K562 (cell line): ENCODE results near the gene HS2ST1. TPM values are rescaled to one million over a fixed set of nuclear protein-coding genes. Genes with fewer than 3 reads are reported as not detected.

Experiments used
- ATAC-seq: fragments of 200-7000 bp; cut with Tn5 transposase; 3 replicates; pipeline ENCODE4 v1.9.1; 2020; ENCODE audit warnings: moderate library complexity
- BruUV-seq: library from RNA; stranded (reverse); fragments of 400-500 nt; replicated peaks from 2 replicates; lab custom pipeline; 2021; lab: Mats Ljungman, UMichigan
- CTCF ChIA-PET: fragments of 300-600 bp; formaldehyde crosslinking; extraction: SDS; loops from one replicate; lab custom pipeline; 2021; ENCODE audit warnings: low intra/inter-chr PET ratio; lab: Yijun Ruan, JAX
- POLR2A ChIA-PET: fragments of 300-600, 350-650 bp; sonication (Branson Sonifier 250); formaldehyde crosslinking; extraction: SDS; loops from one replicate; lab custom pipeline; 2021; ENCODE audit warnings: antibody characterized with exemption, inconsistent platforms; lab: Yijun Ruan, JAX
- DNase-seq, 4 experiments: peaks; one replicate each; pipeline versions ENCODE4 v3.0.0 to v3.0.0-alpha.2; 2011 to 2018; ENCODE audit warnings: low spot score in 3 of 4, mixed read lengths in 3 of 4; ENCODE audit errors: extremely low read depth in 1 of 4
- FAIRE-seq: peaks from 2 replicates; lab custom pipeline; 2011; peaks lifted over from hg19 to GRCh38; lab: Jason Lieb, UNC
- H2AFZ ChIP-seq: 2 replicates; pipeline ENCODE4 v1.6.0; 2011; ENCODE audit warnings: low read depth, low read length, control low read depth, inconsistent platforms
- H3K27ac ChIP-seq: fragments of 200-600 bp; 3 replicates; pipeline ENCODE4 v1.8.0; 2011; ENCODE audit warnings: low read depth, mild to moderate bottlenecking, control low read depth, inconsistent platforms, low read length, moderate library complexity, mixed read lengths; ENCODE audit errors: extremely low read depth
- H3K27me3 ChIP-seq, 2 experiments: fragments of 300-600 bp in 1 of 2; 2 replicates in 1 of 2; 3 replicates in 1 of 2; pipeline versions ENCODE4 v1.6.0 to v1.8.0; 2011; ENCODE audit warnings: inconsistent platforms in 2 of 2, low read length in 2 of 2, mild to moderate bottlenecking in 1 of 2, mixed read lengths in 1 of 2, moderate library complexity in 1 of 2; ENCODE audit not compliant: control insufficient read depth in 2 of 2, insufficient read depth in 2 of 2
- H3K36me3 ChIP-seq: fragments of 300-600 bp; 3 replicates; pipeline ENCODE4 v1.8.0; 2011; ENCODE audit warnings: mild to moderate bottlenecking, low read length, inconsistent platforms; ENCODE audit not compliant: control insufficient read depth, insufficient read depth
- H3K4me1 ChIP-seq, 2 experiments: fragments of 200-600 bp in 1 of 2; replicated peaks in 1 of 2; 2 replicates in 1 of 2; 3 replicates in 1 of 2; pipeline versions ENCODE4 v1.5.1 to v1.8.0; 2011; ENCODE audit warnings: inconsistent platforms in 2 of 2, low read length in 2 of 2, mild to moderate bottlenecking in 1 of 2, mixed read lengths in 1 of 2, moderate library complexity in 1 of 2; ENCODE audit not compliant: control insufficient read depth in 2 of 2, insufficient read depth in 2 of 2
- H3K4me2 ChIP-seq: 2 replicates; pipeline ENCODE4 v1.6.1; 2011; ENCODE audit warnings: low read length, control low read depth, inconsistent platforms, mixed read lengths; ENCODE audit not compliant: insufficient read depth
- H3K4me3 ChIP-seq: fragments of 200-600 bp; sonication (generic), shearing (Covaris generic); 2 replicates; pipeline ENCODE4 v1.5.1; 2016; ENCODE audit warnings: control low read depth, inconsistent platforms
- H3K79me2 ChIP-seq: fragments of 200-600 bp; 3 replicates; pipeline ENCODE4 v1.8.0; 2011; ENCODE audit warnings: low read length, inconsistent platforms; ENCODE audit not compliant: control insufficient read depth, insufficient read depth
- H3K9ac ChIP-seq, 2 experiments: 2 replicates each; pipeline versions ENCODE4 v1.6.0 to v1.6.1; 2011; ENCODE audit warnings: low read depth in 2 of 2, low read length in 2 of 2, control low read depth in 1 of 2, inconsistent platforms in 1 of 2, mild to moderate bottlenecking in 1 of 2, mixed read lengths in 1 of 2; ENCODE audit not compliant: insufficient read depth in 1 of 2
- H3K9me1 ChIP-seq: one replicate; pipeline ENCODE4 v1.6.0; 2011; ENCODE audit warnings: inconsistent platforms, mild to moderate bottlenecking, low read length, moderate library complexity; ENCODE audit not compliant: control insufficient read depth, insufficient read depth
- H3K9me3 ChIP-seq: replicated peaks from 2 replicates; pipeline ENCODE4 v1.5.1; 2011; ENCODE audit warnings: low read depth, low read length, inconsistent platforms; ENCODE audit not compliant: control insufficient read depth, insufficient read depth
- H4K20me1 ChIP-seq: replicated peaks from 2 replicates; pipeline ENCODE4 v1.6.1; 2011; ENCODE audit warnings: low read length, inconsistent platforms, mixed read lengths; ENCODE audit not compliant: control insufficient read depth, insufficient read depth
- CBX8 ChIP-seq: fragments of 200-600 bp; sonication (generic); IDR thresholded peaks from 2 replicates; pipeline ENCODE4 v1.6.1; 2012; ENCODE audit warnings: borderline replicate concordance, mixed run types, low read depth, mild to moderate bottlenecking, moderate library complexity, mixed read lengths, low read length, control low read depth, inconsistent platforms; ENCODE audit not compliant: poor library complexity, severe bottlenecking; ENCODE audit errors: extremely low read depth
- CEBPG ChIP-seq, 3 experiments: fragments of 200-800 bp in 1 of 3; sonication (Bioruptor generic) in 1 of 3; sonication (generic) in 1 of 3; formaldehyde crosslinking in 1 of 3; IDR thresholded peaks in 2 of 3; conservative IDR thresholded peaks in 1 of 3; 2 replicates each; pipeline versions ENCODE4 v1.6.1 to v1.8.0; 2016 to 2022; ENCODE audit warnings: missing compliant biosample characterization in 2 of 3, missing genetic modification characterization in 2 of 3, mild to moderate bottlenecking in 1 of 3, missing genetic modification reagents in 1 of 3
- HNRNPLL ChIP-seq: fragments of 200-400 bp; formaldehyde crosslinking; IDR thresholded peaks from 2 replicates; pipeline ENCODE4 v1.6.1; 2017; ENCODE audit warnings: low read length, low read depth, mild to moderate bottlenecking; ENCODE audit not compliant: poor library complexity, severe bottlenecking
- MED1 ChIP-seq: sonication (generic); formaldehyde crosslinking; IDR thresholded peaks from 2 replicates; pipeline ENCODE4 v1.8.1; 2023; ENCODE audit warnings: missing genetic modification reagents, borderline replicate concordance
- PHB ChIP-seq: fragments of 250-450 bp; sonication (Bioruptor Pico); IDR thresholded peaks from 2 replicates; pipeline ENCODE4 v1.5.0; 2021
- PHF8 ChIP-seq: fragments of 200-600 bp; sonication (generic); IDR thresholded peaks from 2 replicates; pipeline ENCODE4 v1.6.1; 2012; ENCODE audit warnings: mixed run types, mild to moderate bottlenecking, inconsistent platforms, low read length, moderate library complexity, borderline replicate concordance
- ZNF3 ChIP-seq: fragments of 250-450 bp; sonication (Bioruptor Pico); IDR thresholded peaks from 2 replicates; pipeline ENCODE4 v1.5.0; 2021; ENCODE audit warnings: mild to moderate bottlenecking, moderate library complexity
- WGBS: fragments of 100-300 bp; shearing (Covaris generic); methylation state at CpG from one replicate; pipeline ENCODE4 v1.1.6; 2016; ENCODE audit warnings: low coverage, mixed read lengths; ENCODE audit not compliant: insufficient coverage; ENCODE audit errors: missing lambda C conversion rate; 5-methylcytosine and 5-hydroxymethylcytosine counted together
- in situ Hi-C: fragments of 300-500 bp; cut with MboI; formaldehyde crosslinking; loops from 4 replicates; pipeline ENCODE4 v1.15.0; 2018; ENCODE audit warnings: inconsistent platforms, mixed read lengths
- intact Hi-C: fragments of 100-400 bp; cut with micrococcal nuclease; formaldehyde crosslinking; loops from 2 replicates; pipeline ENCODE4 v1.14.2; 2022
- polyA plus RNA-seq, 8 experiments: library from polyadenylated mRNA; depleted of rRNA in 4 of 8; stranded (reverse) in 5 of 8; unstranded in 3 of 8; fragments of >200 nt; fragmentation: Nextera tagmentation in 2 of 8; fragmentation: Illumina TruSeq in 1 of 8; extraction: Ambion mirVana in 2 of 8; extraction: Trizol in 1 of 8; gene quantifications; 2 replicates each; pipeline versions ENCODE4 v1.2.1 to v1.2.3, GENCODE V29; 2011 to 2014; ENCODE audit warnings: inconsistent platforms in 1 of 8, missing spikeins in 1 of 8
- total RNA-seq, 7 experiments: library from RNA; depleted of rRNA in 6 of 7; stranded (reverse); fragments of >200 nt in 6 of 7; fragmentation: Illumina TruSeq in 2 of 7; extraction: Trizol in 2 of 7; gene quantifications; 2 replicates each; pipeline versions ENCODE4 v1.2.1 to v1.2.3, GENCODE V29; 2011 to 2021; ENCODE audit warnings: low replicate concordance in 1 of 7
- TF ChIP-seq, protein P1 (sequence below): IDR thresholded peaks from 2 replicates; pipeline ENCODE4 v1.6.1; 2016; ENCODE audit warnings: missing genetic modification characterization, missing compliant biosample characterization
- TF ChIP-seq, protein P2 (sequence below): fragments of 250-450 bp; sonication (Bioruptor Pico); IDR thresholded peaks from 2 replicates; pipeline ENCODE4 v1.8.0; 2021; ENCODE audit warnings: mild to moderate bottlenecking, moderate library complexity
- TF ChIP-seq, protein P3 (sequence below): fragments of 450-650 bp; IDR thresholded peaks from 2 replicates; pipeline ENCODE4 v1.6.1; 2016; ENCODE audit warnings: mild to moderate bottlenecking

Gene HS2ST1
- total and polyA plus RNA-seq, 9 of the 15 experiments (the other 6 are each of a cell fraction or from before 2014, with no cell fraction given), result 7.7 to 43.3 (median 25.8) TPM

DNA sequence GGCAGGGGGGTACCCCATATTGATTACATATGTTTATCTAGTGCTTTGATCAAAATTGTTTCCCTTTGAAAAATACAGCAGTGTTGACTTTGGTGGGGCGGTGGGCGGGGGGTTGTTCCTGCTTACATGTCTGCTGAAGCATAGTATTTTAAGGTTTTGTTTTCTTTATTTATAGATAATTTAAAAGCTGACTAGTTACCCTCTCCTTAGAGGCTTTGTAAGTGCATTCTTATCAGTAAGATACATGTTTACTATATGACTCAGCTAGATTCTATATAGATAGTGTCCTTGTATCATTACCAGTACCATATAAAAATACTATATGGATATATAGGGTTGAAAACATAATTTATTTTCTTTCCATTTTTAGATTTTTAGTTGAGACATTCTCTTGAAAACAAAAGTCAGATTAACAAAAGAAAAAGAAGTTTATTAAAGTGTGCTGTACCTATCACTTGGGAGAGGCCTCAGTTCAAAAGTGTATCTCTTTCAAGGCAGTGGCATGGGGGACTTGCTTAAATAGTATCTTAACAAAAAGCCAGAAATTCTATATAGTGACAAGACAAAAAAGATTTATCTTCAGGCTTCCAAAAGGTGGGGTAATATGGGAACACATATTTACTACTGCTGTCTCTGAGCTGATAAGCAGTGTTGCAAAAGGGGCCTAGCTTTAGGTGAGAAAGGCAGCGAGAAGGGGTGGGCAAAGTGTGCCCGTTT, 79.0 kb downstream of the HS2ST1 start:
- Histone ChIP-seq H4K20me1 (no peaks in the 10 kb centered on the region), H3K4me2 (peak overlapping the region; percentile 46; the same call in 1 of the 2 replicates), H3K4me3 (no peak overlapping the region; the same call in 1 of the 2 replicates), H2AFZ (no peak overlapping the region), H3K4me1 (peaks cover 15 to 61% of the 10 kb centered on the region in 2 experiments), H3K9me1 (no peaks in the 10 kb centered on the region), H3K9me3 (no peaks in the 10 kb centered on the region), H3K27ac (peak overlapping the region; percentile 77), H3K9ac (peak overlapping the region in 1 of 2 experiments; percentile 48; a peak in 2 of 4 replicates), H3K79me2 (peaks cover 74% of the 10 kb centered on the region), H3K27me3 (no peaks in the 10 kb centered on the region), H3K36me3 (no peaks in the 10 kb centered on the region)
- ATAC-seq (peak; percentile 62), DNase-seq (peak in 2 of 4 experiments; percentile 52 to 79), FAIRE-seq (peak; percentile 49)
- CTCF ChIA-PET, result no interaction called here
- no TSS peak for BruUV-seq
- 3% methylated on average over 4 of the region's 4 CpGs for WGBS
- intact Hi-C loops (loop anchor here (1.0 kb wide), 1 partner anchor 79 kb away; the partner anchor contains the start of genes HS2ST1 and SELENOF), in situ Hi-C loops (no loop called here)
- POLR2A ChIA-PET, result interaction anchor here (0.8 to 1.7 kb wide), 4 partner anchors 25 to 79 kb away, joined by 3 to 4 read pairs (median 3); partner anchors contain the start of genes HS2ST1 and SELENOF
- TF ChIP-seq CEBPG (CRISPR knock-in tag; IDR thresholded peaks at IDR 0.05) (no peak), CEBPG (tag; conservative IDR thresholded peaks at IDR 0.05 in 1 of 2, IDR thresholded peaks at IDR 0.05 in 1 of 2) (peak in 1 of 2 experiments; percentile 36; a peak in 2 of 4 replicates), HNRNPLL (no peak), CBX8 (no peak), PHB (no peak), MED1 (no peak), PHF8 (no peak), ZNF3 (CRISPR knock-in tag) (no peak)
- TF ChIP-seq, protein P1, sequence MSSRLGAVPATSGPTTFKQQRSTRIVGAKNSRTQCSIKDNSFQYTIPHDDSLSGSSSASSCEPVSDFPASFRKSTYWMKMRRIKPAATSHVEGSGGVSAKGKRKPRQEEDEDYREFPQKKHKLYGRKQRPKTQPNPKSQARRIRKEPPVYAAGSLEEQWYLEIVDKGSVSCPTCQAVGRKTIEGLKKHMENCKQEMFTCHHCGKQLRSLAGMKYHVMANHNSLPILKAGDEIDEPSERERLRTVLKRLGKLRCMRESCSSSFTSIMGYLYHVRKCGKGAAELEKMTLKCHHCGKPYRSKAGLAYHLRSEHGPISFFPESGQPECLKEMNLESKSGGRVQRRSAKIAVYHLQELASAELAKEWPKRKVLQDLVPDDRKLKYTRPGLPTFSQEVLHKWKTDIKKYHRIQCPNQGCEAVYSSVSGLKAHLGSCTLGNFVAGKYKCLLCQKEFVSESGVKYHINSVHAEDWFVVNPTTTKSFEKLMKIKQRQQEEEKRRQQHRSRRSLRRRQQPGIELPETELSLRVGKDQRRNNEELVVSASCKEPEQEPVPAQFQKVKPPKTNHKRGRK (tag), result no peak
- TF ChIP-seq, protein P2, sequence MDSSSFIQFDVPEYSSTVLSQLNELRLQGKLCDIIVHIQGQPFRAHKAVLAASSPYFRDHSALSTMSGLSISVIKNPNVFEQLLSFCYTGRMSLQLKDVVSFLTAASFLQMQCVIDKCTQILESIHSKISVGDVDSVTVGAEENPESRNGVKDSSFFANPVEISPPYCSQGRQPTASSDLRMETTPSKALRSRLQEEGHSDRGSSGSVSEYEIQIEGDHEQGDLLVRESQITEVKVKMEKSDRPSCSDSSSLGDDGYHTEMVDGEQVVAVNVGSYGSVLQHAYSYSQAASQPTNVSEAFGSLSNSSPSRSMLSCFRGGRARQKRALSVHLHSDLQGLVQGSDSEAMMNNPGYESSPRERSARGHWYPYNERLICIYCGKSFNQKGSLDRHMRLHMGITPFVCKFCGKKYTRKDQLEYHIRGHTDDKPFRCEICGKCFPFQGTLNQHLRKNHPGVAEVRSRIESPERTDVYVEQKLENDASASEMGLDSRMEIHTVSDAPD (CRISPR knock-in tag), result no peak
- TF ChIP-seq, protein P3, sequence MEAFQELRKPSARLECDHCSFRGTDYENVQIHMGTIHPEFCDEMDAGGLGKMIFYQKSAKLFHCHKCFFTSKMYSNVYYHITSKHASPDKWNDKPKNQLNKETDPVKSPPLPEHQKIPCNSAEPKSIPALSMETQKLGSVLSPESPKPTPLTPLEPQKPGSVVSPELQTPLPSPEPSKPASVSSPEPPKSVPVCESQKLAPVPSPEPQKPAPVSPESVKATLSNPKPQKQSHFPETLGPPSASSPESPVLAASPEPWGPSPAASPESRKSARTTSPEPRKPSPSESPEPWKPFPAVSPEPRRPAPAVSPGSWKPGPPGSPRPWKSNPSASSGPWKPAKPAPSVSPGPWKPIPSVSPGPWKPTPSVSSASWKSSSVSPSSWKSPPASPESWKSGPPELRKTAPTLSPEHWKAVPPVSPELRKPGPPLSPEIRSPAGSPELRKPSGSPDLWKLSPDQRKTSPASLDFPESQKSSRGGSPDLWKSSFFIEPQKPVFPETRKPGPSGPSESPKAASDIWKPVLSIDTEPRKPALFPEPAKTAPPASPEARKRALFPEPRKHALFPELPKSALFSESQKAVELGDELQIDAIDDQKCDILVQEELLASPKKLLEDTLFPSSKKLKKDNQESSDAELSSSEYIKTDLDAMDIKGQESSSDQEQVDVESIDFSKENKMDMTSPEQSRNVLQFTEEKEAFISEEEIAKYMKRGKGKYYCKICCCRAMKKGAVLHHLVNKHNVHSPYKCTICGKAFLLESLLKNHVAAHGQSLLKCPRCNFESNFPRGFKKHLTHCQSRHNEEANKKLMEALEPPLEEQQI, result no peak
